Stomach (tissue), 9 donors: ENCODE results near the gene NASP. TPM values are rescaled to one million over a fixed set of nuclear protein-coding genes. Genes with fewer than 3 reads are reported as not detected.

Source experiments
- DNase-seq, 2 donors: peaks; one replicate each; pipeline versions ENCODE4 v3.0.0 to v3.0.0-alpha.2; 2013 to 2019
- H3K27ac ChIP-seq, 5 donors: fragments of 200-600 bp in 4 of 5; sonication (generic) in 4 of 5; one replicate each; pipeline ENCODE4 v1.5.1; 2013 to 2019; ENCODE audit warnings: mild to moderate bottlenecking in 1 of 5, moderate library complexity in 1 of 5
- H3K27me3 ChIP-seq, 3 donors: fragments of 200-600 bp; sonication (generic); one replicate each; pipeline ENCODE4 v1.5.1; 2017 to 2019; ENCODE audit warnings: mixed run types in 1 of 3
- H3K36me3 ChIP-seq, 4 donors: fragments of 200-600 bp; sonication (generic); 1 replicate in 3 of 4; 2 replicates in 1 of 4; pipeline ENCODE4 v1.5.1; 2016 to 2019
- H3K4me1 ChIP-seq, 4 donors: fragments of 200-600 bp; sonication (generic); one replicate each; pipeline ENCODE4 v1.5.1; 2016 to 2019
- H3K4me3 ChIP-seq, 4 donors: fragments of 200-600 bp; sonication (generic) in 3 of 4; one replicate each; pipeline ENCODE4 v1.5.1; 2016 to 2019; ENCODE audit warnings: mild to moderate bottlenecking in 1 of 4
- H3K9me3 ChIP-seq, 4 donors: fragments of 200-600 bp; sonication (generic); one replicate each; pipeline ENCODE4 v1.5.1; 2016 to 2019
- CTCF ChIP-seq, 7 experiments: fragments of 450-650 bp in 4 of 7; fragments of 200-600 bp in 3 of 7; sonication (generic) in 3 of 7; IDR thresholded peaks; one replicate each; pipeline ENCODE4 v1.5.1; 2016 to 2019; ENCODE audit warnings: antibody characterized with exemption in 7 of 7, control low read depth in 2 of 7, mild to moderate bottlenecking in 1 of 7
- EP300 ChIP-seq: sonication (generic); formaldehyde crosslinking; IDR thresholded peaks from one replicate; pipeline ENCODE4 v1.6.1; 2017; ENCODE audit warnings: antibody characterized with exemption
- POLR2A ChIP-seq, 4 donors: fragments of 450-650 bp; IDR thresholded peaks; one replicate each; pipeline ENCODE4 v1.6.1; 2016; ENCODE audit warnings: antibody characterized with exemption in 4 of 4, control low read depth in 2 of 4, mild to moderate bottlenecking in 1 of 4, moderate library complexity in 1 of 4
- POLR2AphosphoS5 ChIP-seq, 3 donors: sonication (generic); formaldehyde crosslinking; IDR thresholded peaks; one replicate each; pipeline ENCODE4 v1.6.1; 2016; ENCODE audit warnings: antibody characterized with exemption in 3 of 3
- WGBS, 5 donors: extraction: QIAGEN DNeasy Blood & Tissue Kit in 3 of 5; methylation state at CpG; one replicate each; pipeline versions ENCODE4 v1.1.5 to v1.1.7; 2013 to 2018; 5-methylcytosine and 5-hydroxymethylcytosine counted together
- intact Hi-C: fragments of 100-400 bp; cut with DNase I; formaldehyde crosslinking; loops from one replicate; pipeline ENCODE4 v1.15.1; 2023; ENCODE audit warnings: low total_unique reads
- polyA plus RNA-seq, 3 donors: library from polyadenylated mRNA; stranded (reverse); fragments of 200-250 nt; gene quantifications; one replicate each; pipeline ENCODE4 v1.2.3, GENCODE V29; 2013
- total RNA-seq, 5 donors: library from RNA; depleted of rRNA; stranded (reverse); fragments of >200 nt; gene quantifications; one replicate each; pipeline versions ENCODE4 v1.1.0 to v1.2.3, GENCODE V29; 2014 to 2016
- donor health status: healthy with polysubstance abuse.
- donor health status: Bipolar disorder and iron deficiency.
- donor health status: healthy.

Gene NASP
- total and polyA plus RNA-seq, 8 donors, result 14.0 to 119 (median 79.3) TPM

- Histone ChIP-seq H3K4me3 (no peak overlapping the region), H3K27me3 (no peaks in the 10 kb centered on the region), H3K4me1 (peaks cover 3 to 15% (median 10%) of the 10 kb centered on the region in 4 donors), H3K9me3 (no peaks in the 10 kb centered on the region), H3K27ac (no peak overlapping the region), H3K36me3 (peaks cover 46 to 98% (median 84%) of the 10 kb centered on the region in 4 donors)
- DNase-seq, result no peak
- WGBS, 5 donors, result 71 to 86% (median 76%) methylated on average over 4 of the region's 4 CpGs
- intact Hi-C loops, result no loop called here
- TF ChIP-seq POLR2AphosphoS5 (IDR thresholded peaks at IDR 0.05), result no peak
- TF ChIP-seq CTCF (IDR thresholded peaks at IDR 0.05), result no peak
- no peak for TF ChIP-seq POLR2A (IDR thresholded peaks at IDR 0.05)
- no peak for TF ChIP-seq EP300
Observed at GRCh38 chr1:45617618-45618017, 33.8 kb downstream of the NASP start.

- Histone ChIP-seq H3K36me3 (peaks cover 51 to 98% (median 84%) of the 10 kb centered on the region in 4 donors), H3K9me3 (no peaks in the 10 kb centered on the region), H3K4me3 (no peak overlapping the region), H3K27ac (peak overlapping the region in 4 of 5 donors; percentile 13 to 71 (median 52)), H3K27me3 (no peaks in the 10 kb centered on the region), H3K4me1 (peaks cover 3 to 27% (median 12%) of the 10 kb centered on the region in 4 donors)
- TF ChIP-seq CTCF (IDR thresholded peaks at IDR 0.05), result no peak
- TF ChIP-seq EP300, result no peak
- TF ChIP-seq POLR2A (IDR thresholded peaks at IDR 0.05), result no peak
- TF ChIP-seq POLR2AphosphoS5 (IDR thresholded peaks at IDR 0.05), result no peak
- DNase-seq, result no peak
- WGBS, 5 donors, result 63 to 77% (median 70%) methylated on average over 8 of the region's 8 CpGs
- intact Hi-C loops, result no loop called here
Observed at GRCh38 chr1:45619149-45619921, 35.5 kb downstream of the NASP start.

- H3K36me3 ChIP-seq, result peaks cover 35 to 92% (median 79%) of the 10 kb centered on the region in 4 donors
- H3K9me3 ChIP-seq, result no peaks in the 10 kb centered on the region
- no peak overlapping the region for H3K4me3 ChIP-seq
- no peaks in the 10 kb centered on the region for H3K27me3 ChIP-seq
- peak overlapping the region in 4 of 5 donors; percentile 47 to 71 (median 52) for H3K27ac ChIP-seq
- WGBS, 5 donors, result 83 to 89% (median 88%) methylated on average over 15 to 17 of the region's 17 CpGs
- TF ChIP-seq POLR2AphosphoS5 (IDR thresholded peaks at IDR 0.05) (no peak), CTCF (IDR thresholded peaks at IDR 0.05) (no peak), EP300 (no peak), POLR2A (IDR thresholded peaks at IDR 0.05) (no peak)
- intact Hi-C loops, result no loop called here
- DNase-seq, result no peak
- peaks cover 3 to 27% (median 12%) of the 10 kb centered on the region in 4 donors for H3K4me1 ChIP-seq
Observed at GRCh38 chr1:45620588-45621500, 37.0 kb downstream of the NASP start.

- TF ChIP-seq POLR2A (IDR thresholded peaks at IDR 0.05), result no peak
- no peak for TF ChIP-seq POLR2AphosphoS5 (IDR thresholded peaks at IDR 0.05)
- TF ChIP-seq EP300, result no peak
- no peak for TF ChIP-seq CTCF (IDR thresholded peaks at IDR 0.05)
- Histone ChIP-seq H3K27ac (peak overlapping the region in 4 of 5 donors; percentile 47 to 71 (median 52)), H3K4me3 (no peak overlapping the region), H3K36me3 (peaks cover 35 to 92% (median 79%) of the 10 kb centered on the region in 4 donors), H3K27me3 (no peaks in the 10 kb centered on the region), H3K4me1 (peaks cover 3 to 27% (median 12%) of the 10 kb centered on the region in 4 donors), H3K9me3 (no peaks in the 10 kb centered on the region)
- WGBS, 5 donors, result 20 to 47% (median 29%) methylated on average over 1 to 3 of the region's 3 CpGs
- intact Hi-C loops, result no loop called here
- DNase-seq, result peak in 1 of 2 donors; percentile 13
Observed at GRCh38 chr1:45621501-45621836, 37.6 kb downstream of the NASP start.
